Liver (tissue), 9 donors: Measurements from ENCODE around the gene PKN2. TPM values are rescaled to one million over a fixed set of nuclear protein-coding genes. Genes with fewer than 3 reads are reported as not detected.

Source experiments
- DNase-seq: peaks from one replicate; pipeline ENCODE4 v3.0.0-alpha.2; 2017; ENCODE audit warnings: low spot score
- H3K27ac ChIP-seq, 2 donors: one replicate each; pipeline ENCODE4 v1.7.0; 2013; ENCODE audit warnings: inconsistent platforms in 2 of 2, low read length in 2 of 2, control low read depth in 1 of 2, low read depth in 1 of 2, mild to moderate bottlenecking in 1 of 2
- H3K27me3 ChIP-seq, 4 donors: one replicate each; pipeline versions ENCODE4 v1.6.1 to v1.7.0; 2013; ENCODE audit warnings: low read length in 3 of 4, inconsistent platforms in 1 of 4, mild to moderate bottlenecking in 1 of 4, moderate library complexity in 1 of 4; ENCODE audit not compliant: control insufficient read depth in 4 of 4, insufficient read depth in 4 of 4
- H3K36me3 ChIP-seq, 4 donors: one replicate each; pipeline versions ENCODE4 v1.6.1 to v1.7.0; 2013; ENCODE audit warnings: low read length in 3 of 4, mild to moderate bottlenecking in 3 of 4, low read depth in 1 of 4, moderate library complexity in 1 of 4; ENCODE audit not compliant: control insufficient read depth in 4 of 4, insufficient read depth in 3 of 4
- H3K4me1 ChIP-seq, 4 donors: one replicate each; pipeline versions ENCODE4 v1.6.1 to v1.7.0; 2013; ENCODE audit warnings: low read length in 3 of 4, mild to moderate bottlenecking in 3 of 4, moderate library complexity in 1 of 4; ENCODE audit not compliant: control insufficient read depth in 4 of 4, insufficient read depth in 4 of 4
- H3K4me3 ChIP-seq, 3 donors: one replicate each; pipeline versions ENCODE4 v1.6.1 to v1.7.0; 2013; ENCODE audit warnings: low read length in 3 of 3, control low read depth in 1 of 3, low read depth in 1 of 3, mild to moderate bottlenecking in 1 of 3
- H3K9ac ChIP-seq, 2 donors: one replicate each; pipeline ENCODE4 v1.7.0; 2013; ENCODE audit warnings: low read length in 2 of 2, mild to moderate bottlenecking in 2 of 2, moderate library complexity in 2 of 2, control low read depth in 1 of 2, low read depth in 1 of 2
- H3K9me3 ChIP-seq, 4 donors: one replicate each; pipeline versions ENCODE4 v1.6.1 to v1.7.0; 2013; ENCODE audit warnings: low read length in 3 of 4; ENCODE audit not compliant: control insufficient read depth in 4 of 4
- ATF3 ChIP-seq: IDR thresholded peaks from 2 replicates; pipeline ENCODE4 v1.6.1; 2016; ENCODE audit warnings: antibody characterized with exemption
- CTCF ChIP-seq: fragments of 150-350 bp; IDR thresholded peaks from 2 replicates; pipeline ENCODE4 v1.5.1; 2017; ENCODE audit warnings: improper control_type of control experiment, low read depth, low read length; ENCODE audit not compliant: missing input control
- EGR1 ChIP-seq, 2 donors: IDR thresholded peaks; 2 replicates each; pipeline ENCODE4 v1.6.1; 2016 to 2018; ENCODE audit warnings: antibody characterized with exemption in 2 of 2, low read depth in 2 of 2
- FOXA1 ChIP-seq: IDR thresholded peaks from 2 replicates; pipeline ENCODE4 v1.6.1; 2016; ENCODE audit warnings: antibody characterized with exemption
- FOXA2 ChIP-seq: IDR thresholded peaks from 2 replicates; pipeline ENCODE4 v1.6.1; 2016; ENCODE audit warnings: antibody characterized with exemption
- GABPA ChIP-seq, 2 donors: IDR thresholded peaks in 1 of 2; conservative IDR thresholded peaks in 1 of 2; 2 replicates each; pipeline ENCODE4 v1.6.1; 2016; ENCODE audit warnings: antibody characterized with exemption in 2 of 2, mild to moderate bottlenecking in 1 of 2, moderate library complexity in 1 of 2
- HNF4A ChIP-seq, 2 donors: conservative IDR thresholded peaks; 2 replicates each; pipeline ENCODE4 v1.6.1; 2016; ENCODE audit warnings: antibody characterized with exemption in 2 of 2, mild to moderate bottlenecking in 2 of 2
- JUND ChIP-seq, 2 donors: IDR thresholded peaks; 2 replicates each; pipeline ENCODE4 v1.6.1; 2016; ENCODE audit warnings: antibody characterized with exemption in 2 of 2
- NR2F2 ChIP-seq: IDR thresholded peaks from 2 replicates; pipeline ENCODE4 v1.6.1; 2016; ENCODE audit warnings: antibody characterized with exemption
- RAD21 ChIP-seq, 2 donors: IDR thresholded peaks; 2 replicates each; pipeline ENCODE4 v1.6.1; 2016; ENCODE audit warnings: antibody characterized with exemption in 2 of 2, mild to moderate bottlenecking in 2 of 2
- REST ChIP-seq: IDR thresholded peaks from 2 replicates; pipeline ENCODE4 v1.6.1; 2016; ENCODE audit warnings: antibody characterized with exemption, mild to moderate bottlenecking
- RXRA ChIP-seq, 2 donors: IDR thresholded peaks; 2 replicates each; pipeline ENCODE4 v1.6.1; 2017 to 2018; ENCODE audit warnings: antibody characterized with exemption in 2 of 2, mild to moderate bottlenecking in 1 of 2
- SP1 ChIP-seq: IDR thresholded peaks from 2 replicates; pipeline ENCODE4 v1.6.1; 2018; ENCODE audit warnings: antibody characterized with exemption, mild to moderate bottlenecking
- TAF1 ChIP-seq: conservative IDR thresholded peaks from 2 replicates; pipeline ENCODE4 v1.6.1; 2016; ENCODE audit warnings: antibody characterized with exemption, mild to moderate bottlenecking
- YY1 ChIP-seq: IDR thresholded peaks from 2 replicates; pipeline ENCODE4 v1.6.1; 2016; ENCODE audit warnings: antibody characterized with exemption, mild to moderate bottlenecking
- ZBTB33 ChIP-seq: IDR thresholded peaks from 2 replicates; pipeline ENCODE4 v1.6.1; 2016; ENCODE audit warnings: antibody characterized with exemption
- WGBS: extraction: QIAGEN DNeasy Blood & Tissue Kit; methylation state at CpG from one replicate; pipeline ENCODE4 v1.1.7; 2013; 5-methylcytosine and 5-hydroxymethylcytosine counted together
- polyA plus RNA-seq, 2 donors: library from polyadenylated mRNA; stranded (reverse) in 1 of 2; unstranded in 1 of 2; fragments of 200-250 nt in 1 of 2; fragments of >200 nt in 1 of 2; fragmentation: Nextera tagmentation in 1 of 2; extraction: Ambion mirVana in 1 of 2; gene quantifications; one replicate each; pipeline versions ENCODE4 v1.2.1 to v1.2.3, GENCODE V29; 2013 to 2015
- total RNA-seq, 2 donors: library from RNA; depleted of rRNA; stranded (reverse); fragments of >200 nt; gene quantifications; one replicate each; pipeline ENCODE4 v1.2.3, GENCODE V29; 2014
- TF ChIP-seq, protein P1 (sequence below): IDR thresholded peaks from 2 replicates; pipeline ENCODE4 v1.6.1; 2016; ENCODE audit warnings: antibody characterized with exemption
- donor health status: healthy.
- donor health status: healthy.
- donor health status: healthy.
- donor health status: healthy.
- donor health status: healthy.

Gene PKN2
- total and polyA plus RNA-seq, 4 donors = 4.4 to 20.7 (median 13.3) TPM

DNA sequence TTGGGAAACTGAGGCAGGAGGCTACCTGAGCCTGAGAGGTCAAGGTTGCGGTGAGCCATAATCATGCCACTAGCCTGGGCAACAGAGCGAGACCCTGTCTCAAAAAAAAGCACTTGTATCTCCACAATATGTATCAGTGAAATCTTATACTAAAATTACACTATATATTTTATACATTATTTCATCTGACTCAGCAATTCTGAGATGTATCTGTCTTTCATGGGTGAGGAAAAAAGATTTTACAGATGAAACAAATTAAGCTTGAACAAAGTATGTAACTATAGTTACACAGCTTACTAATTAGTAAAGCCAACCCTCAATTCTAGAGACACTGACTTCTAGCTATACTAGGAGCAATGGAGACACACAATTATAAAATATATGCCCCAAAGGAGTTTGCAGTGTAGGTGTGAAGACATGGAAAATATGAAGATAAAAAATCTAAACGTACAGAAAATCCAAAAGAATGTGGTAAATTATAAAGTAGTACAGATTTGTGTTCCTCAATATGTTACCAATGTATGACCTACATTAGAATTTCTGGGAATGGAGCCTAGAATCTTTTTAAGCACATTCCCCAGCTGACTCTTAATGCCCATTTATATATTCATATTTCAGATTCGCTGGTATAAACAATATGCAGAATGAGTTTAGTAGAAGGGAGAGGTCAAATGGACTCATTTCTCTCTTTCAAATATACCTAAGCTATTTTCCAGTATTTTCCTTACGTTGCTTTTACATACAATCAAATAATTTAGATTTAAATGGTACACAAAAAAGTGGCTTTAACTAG lies 192.7 kb downstream of the PKN2 start:
- Histone ChIP-seq H3K4me1 (peaks cover 2 to 34% (median 17%) of the 10 kb centered on the region in 4 donors), H3K36me3 (peaks cover 0 to 8% (median 2%) of the 10 kb centered on the region in 4 donors), H3K27ac (no peak overlapping the region), H3K9me3 (no peaks in the 10 kb centered on the region), H3K27me3 (no peaks in the 10 kb centered on the region), H3K9ac (peak overlapping the region in 1 of 2 donors; percentile 12), H3K4me3 (no peak overlapping the region)
- TF ChIP-seq YY1 = no peak
- no peak for TF ChIP-seq FOXA2
- no peak for TF ChIP-seq HNF4A (conservative IDR thresholded peaks at IDR 0.05)
- no peak for TF ChIP-seq CTCF
- no peak for TF ChIP-seq JUND (IDR thresholded peaks at IDR 0.05)
- no peak for DNase-seq
- WGBS = 77% methylated on average over 5 of the region's 5 CpGs

GRCh38 chr1:88877382-88877825 lies 193.3 kb downstream of the PKN2 start:
- no peaks in the 10 kb centered on the region for H3K27me3 ChIP-seq
- H3K9ac ChIP-seq = no peak overlapping the region
- 31% methylated on average over 6 of the region's 6 CpGs for WGBS
- H3K4me3 ChIP-seq = no peak overlapping the region
- no peaks in the 10 kb centered on the region for H3K9me3 ChIP-seq
- H3K27ac ChIP-seq = no peak overlapping the region
- peaks cover 0 to 11% (median 3%) of the 10 kb centered on the region in 4 donors for H3K36me3 ChIP-seq
- no peak for DNase-seq
- peaks cover 2 to 36% (median 18%) of the 10 kb centered on the region in 4 donors for H3K4me1 ChIP-seq
- TF ChIP-seq REST (no peak), RAD21 (IDR thresholded peaks at IDR 0.05) (peak; percentile 63 to 73), GABPA (IDR thresholded peaks at IDR 0.05 in 1 of 2, conservative IDR thresholded peaks at IDR 0.05 in 1 of 2) (no peak), SP1 (no peak), RXRA (IDR thresholded peaks at IDR 0.05) (no peak), NR2F2 (no peak), FOXA1 (no peak), JUND (IDR thresholded peaks at IDR 0.05) (no peak), YY1 (no peak), EGR1 (IDR thresholded peaks at IDR 0.05; ENCODE audit: low read depth in 2 of 2) (no peak), TAF1 (no peak), CTCF (peak; percentile 46), HNF4A (conservative IDR thresholded peaks at IDR 0.05) (peak; percentile 20 to 65), ATF3 (no peak), ZBTB33 (no peak)
- TF ChIP-seq, protein P1, sequence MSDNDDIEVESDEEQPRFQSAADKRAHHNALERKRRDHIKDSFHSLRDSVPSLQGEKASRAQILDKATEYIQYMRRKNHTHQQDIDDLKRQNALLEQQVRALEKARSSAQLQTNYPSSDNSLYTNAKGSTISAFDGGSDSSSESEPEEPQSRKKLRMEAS = no peak
